ENCODE data around the gene NPPA.
A peak's percentile ranks its signal among the peaks of the same experiment; 100 is the strongest.

NPPA gene

DNA sequence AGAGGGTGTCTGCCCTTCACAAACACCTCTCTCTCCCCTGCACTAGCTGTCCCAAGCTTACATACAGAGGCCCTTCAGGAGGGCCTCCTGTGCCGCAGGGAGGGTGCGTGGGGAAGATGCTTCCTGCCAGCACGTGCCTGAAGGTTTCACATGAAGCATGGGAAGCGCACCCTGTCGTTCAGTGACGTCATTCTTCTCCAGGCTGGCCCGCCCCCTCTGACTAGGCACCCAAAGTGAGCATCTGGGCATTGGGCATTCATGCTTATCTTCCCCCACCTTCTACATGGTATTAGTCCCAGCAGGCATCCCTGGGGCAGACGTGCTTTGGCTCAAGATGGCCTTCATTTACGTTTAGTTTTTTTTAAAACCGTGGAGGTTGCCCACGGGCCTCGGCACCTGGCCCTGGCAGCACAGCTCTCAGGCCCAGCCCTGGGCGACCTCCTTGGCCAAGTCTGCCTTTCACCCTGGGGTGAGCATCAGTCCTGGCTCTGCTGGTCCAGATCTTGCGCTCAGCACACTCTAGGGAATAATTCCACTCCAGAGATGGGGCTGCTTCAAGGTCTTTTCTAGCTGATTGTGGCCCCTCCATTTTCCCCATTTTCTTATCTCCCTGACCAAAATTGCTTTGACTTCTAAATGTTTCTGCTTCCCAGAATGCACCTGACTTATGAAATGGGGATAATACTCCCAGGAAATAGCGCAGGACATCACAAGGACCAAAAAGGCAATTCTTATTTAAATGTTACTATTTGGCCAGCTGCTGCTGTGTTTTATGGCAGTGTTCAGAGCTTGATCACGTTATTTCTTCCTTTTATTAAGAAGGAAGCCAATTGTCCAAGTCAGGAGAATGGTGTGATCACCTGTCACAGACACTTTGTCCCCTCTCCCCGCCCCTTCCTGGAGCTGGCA, 6.1 kb downstream of the NPPA start:
- DNase-seq = no peak

DNA sequence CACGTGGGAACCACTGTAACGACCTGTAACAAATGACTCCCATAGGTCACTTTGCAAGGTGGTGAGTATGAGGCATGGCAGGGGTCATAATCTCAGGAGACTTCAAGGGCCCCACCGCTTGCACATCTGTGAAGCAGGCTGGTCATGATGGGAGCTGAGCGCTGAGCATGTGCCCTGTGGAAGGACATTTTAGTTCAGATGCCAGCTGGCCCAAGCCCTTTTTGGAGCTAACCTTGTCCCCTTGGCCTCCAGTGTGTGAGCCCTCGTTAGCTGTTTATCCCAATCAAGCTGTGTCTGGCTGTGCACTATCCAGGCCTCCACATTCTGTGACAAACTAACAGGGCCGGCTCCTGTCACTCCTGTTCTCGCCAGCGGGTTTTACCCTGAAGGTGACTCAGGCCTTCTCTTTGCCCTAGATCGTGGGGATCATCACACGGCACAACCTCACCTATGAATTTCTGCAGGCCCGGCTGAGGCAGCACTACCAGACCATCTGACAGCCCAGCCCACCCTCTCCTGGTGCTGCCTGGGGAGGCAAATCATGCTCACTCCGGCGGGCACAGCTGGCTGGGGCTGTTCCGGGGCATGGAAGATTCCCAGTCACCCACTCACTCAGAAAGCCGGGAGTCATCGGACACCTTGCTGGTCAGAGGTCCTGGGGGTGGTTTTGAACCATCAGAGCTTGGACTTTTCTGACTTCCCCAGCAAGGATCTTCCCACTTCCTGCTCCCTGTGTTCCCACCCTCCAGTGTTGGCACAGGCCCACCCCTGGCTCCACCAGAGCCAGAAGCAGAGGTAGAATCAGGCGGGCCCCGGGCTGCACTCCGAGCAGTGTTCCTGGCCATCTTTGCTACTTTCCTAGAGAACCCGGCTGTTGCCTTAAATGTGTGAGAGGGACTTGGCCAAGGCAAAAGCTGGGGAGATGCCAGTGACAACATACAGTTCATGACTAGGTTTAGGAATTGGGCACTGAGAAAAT, 7.6 kb downstream of the NPPA start:
- no peak for DNase-seq

DNA sequence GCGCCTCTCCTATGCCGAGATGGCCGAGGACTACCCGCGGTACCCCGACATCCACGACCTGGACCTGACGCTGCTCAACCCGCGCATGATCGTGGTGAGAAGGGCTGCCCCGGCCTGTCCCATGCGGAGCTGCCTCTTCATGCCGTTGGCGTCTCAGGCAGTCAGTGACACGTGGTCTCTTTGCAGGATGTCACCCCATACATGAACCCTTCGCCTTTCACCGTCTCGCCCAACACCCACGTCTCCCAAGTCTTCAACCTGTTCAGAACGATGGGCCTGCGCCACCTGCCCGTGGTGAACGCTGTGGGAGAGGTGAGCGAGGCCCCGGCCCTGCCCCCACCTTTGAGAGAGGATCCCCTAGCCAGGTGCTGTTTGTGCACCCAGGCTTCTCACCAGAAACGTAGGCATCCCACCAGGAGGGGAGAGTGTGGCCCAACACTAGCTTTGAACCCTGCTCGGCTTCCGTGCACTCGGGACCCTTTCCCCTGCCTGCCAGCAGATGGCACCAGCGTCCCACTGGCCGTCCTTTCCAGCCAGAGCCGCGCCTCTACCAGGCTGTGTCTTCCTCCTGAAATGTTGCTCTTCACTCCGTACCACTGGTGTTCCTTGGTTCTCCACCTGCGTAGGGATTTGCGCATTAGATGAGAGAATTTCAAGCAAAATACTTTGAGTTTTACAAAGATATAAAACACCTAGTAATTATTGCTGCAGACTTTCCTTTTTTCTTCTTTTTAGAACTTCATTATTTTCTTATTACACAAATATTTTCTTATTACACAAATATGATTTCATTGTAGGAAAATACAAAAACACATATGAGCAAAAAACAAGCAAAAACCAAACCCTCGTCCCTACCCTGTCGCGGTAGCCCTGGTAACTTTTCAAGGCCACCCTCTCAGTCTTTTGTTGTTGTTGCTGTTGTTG, 9.0 kb downstream of the NPPA start:
- peak; percentile 76 to 82 for DNase-seq

DNA sequence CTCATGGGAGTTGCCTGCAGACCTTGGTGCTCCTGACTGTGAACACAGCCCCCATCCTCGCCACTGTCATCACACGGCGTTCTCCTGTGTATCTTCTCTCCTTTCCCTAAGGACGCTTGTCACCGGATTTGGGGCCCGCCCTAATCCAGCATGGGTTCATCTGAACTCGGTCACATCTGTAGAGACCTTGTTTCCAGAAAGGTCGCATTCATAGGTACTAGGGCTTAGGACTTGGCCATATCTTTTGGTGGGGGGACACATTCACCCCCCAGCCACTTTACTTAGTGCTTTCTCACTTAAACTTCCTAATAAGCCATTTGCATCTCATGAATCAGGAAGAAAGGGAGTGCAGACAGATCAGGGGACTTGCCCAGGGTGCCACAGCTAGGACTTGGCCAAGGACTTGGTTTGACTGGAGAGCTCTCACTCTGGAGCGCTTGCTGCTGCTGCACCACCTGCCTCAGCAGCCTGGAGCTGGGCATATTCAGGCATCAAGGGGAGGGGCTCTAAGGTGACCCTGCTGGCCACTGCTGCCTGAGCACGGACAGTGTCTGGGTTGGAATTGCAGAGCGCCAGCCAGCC, 9.7 kb downstream of the NPPA start:
- DNase-seq = no peak

DNA sequence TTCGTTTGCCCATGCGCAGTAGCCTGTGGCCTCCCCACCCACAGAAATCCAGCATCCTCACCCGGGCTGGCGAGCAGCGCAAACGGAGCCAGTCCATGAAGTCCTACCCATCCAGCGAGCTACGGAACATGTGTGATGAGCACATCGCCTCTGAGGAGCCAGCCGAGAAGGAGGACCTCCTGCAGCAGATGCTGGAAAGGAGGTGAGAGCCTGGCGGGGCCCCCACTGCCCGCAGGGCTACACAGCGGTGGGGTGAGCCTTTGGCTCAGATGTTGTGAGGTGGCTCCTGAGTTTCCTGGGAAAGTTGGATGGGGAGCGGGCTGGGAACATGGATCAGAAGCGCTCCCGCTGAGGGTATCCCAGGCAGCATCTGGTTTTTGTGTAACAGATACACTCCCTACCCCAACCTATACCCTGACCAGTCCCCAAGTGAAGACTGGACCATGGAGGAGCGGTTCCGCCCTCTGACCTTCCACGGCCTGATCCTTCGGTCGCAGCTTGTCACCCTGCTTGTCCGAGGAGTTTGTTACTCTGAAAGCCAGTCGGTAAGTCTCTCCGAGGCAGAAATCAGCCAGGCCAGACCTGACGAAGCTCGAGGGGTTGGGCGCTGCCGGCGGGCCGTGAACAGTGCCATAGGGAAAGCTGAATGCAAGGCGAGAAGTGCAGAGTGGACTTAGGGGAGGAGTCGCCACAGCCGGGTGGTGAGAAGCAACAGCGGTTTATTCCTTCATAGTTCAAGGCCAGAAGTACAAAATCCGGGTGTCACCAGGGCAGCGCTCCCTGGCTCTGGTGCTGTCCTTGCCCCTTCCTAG, 10.4 kb downstream of the NPPA start:
- DNase-seq = no peak

DNA sequence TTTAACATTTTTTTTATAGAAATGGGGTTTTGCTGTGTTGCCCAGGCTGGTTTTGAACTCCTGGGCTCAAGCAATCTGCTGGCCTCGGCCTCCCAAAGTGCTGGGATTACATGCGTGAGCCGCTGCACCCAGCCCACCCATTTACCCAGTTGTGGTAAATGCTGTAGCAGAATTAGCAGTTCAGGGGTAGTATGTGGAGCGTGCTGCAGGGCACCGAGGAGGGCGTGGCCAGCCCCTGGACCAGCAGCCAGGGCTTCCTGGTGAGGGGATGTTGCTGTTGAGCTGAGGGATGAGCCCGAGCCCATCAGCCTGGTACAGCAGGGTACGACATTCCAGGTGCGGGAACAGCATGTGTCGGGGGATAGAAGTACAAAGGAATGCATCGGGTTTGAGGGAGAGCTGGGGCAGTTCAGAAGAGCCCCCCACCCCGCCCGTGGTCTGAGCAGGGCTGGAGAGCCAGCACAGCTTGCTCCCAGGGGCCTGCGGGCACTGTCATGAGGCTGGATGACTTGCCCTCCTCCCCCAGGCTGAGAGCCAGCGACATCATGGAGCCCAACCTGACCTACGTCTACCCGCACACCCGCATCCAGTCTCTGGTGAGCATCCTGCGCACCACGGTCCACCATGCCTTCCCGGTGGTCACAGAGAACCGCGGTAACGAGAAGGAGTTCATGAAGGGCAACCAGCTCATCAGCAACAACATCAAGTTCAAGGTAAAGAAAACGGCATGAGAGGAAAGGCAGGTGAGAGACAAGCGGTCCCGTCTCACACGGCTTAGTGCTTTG, 11.9 kb downstream of the NPPA start:
- no peak for DNase-seq

DNA sequence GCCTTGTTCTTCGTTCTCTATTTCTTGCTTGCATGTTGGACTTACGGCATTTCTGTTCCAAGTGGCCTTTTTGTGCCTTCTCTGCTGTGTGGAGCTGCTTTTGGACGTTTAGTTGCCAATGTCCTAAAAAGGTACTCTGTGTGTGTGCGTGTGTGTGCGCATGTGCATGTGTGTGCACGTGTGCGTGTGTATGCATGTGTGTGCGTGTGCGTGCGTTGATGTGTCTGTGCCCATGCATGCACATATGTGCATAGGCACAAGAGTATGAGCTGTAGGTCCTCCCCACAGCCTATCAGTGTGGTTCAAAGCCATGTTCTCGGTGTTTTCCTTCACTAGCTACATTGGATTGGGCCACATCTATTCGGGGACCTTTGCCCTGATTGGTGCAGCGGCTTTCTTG, 13.7 kb downstream of the NPPA start:
- no peak for DNase-seq

DNA sequence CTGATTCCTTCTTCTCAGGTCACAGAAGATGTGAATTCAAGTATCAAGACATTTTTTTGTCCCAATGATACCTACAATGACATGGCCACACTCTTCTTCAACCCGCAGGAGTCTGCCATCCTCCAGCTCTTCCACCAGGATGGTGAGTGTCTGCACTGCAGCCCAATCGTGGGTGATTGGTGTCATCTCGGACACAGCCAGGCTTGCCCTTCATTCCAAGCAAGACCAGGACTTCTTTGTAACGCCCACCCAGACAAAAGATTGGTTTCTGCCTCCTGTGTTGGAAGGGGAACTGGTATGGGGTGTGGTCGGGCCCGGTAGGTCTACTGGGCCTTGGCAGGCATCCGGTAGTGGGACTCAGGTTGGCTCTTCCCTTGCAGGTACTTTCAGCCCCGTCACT, 14.1 kb downstream of the NPPA start:
- DNase-seq = no peak

DNA sequence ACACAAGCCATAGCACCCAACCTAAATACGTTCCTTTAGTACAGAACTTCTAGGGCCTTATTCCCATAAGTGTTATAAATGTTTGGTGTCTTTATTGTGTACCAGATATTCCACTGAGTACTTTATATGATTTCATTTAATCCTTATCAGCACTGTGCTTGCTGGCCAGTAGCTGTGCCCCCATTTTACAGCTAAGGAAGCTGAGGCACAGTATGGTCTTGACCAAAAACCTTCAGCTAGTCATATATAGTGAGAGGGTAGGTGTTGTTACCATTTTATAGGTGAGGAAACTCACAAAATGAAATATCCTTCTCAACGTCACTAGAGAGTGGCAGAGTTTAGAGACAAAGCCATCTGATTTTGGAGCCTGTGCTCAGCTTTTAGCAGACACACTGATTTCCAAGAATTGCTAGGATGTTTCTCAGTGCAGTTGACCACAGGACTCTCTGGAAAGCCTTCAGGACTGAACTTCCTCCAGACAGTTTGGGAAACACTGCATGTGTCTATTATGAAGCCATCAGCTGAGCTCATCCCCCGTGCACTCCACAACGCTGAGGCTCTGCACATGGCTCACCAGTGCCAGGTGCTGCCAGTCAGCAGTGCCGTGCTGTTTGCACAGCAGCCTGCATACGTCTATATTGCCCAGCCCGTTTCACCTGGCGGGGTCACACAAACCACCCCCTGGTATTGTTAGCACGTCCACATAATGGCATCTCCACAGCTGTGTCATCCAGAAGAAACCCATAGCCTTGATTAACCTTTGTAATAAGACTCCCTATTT, 15.4 kb downstream of the NPPA start:
- DNase-seq = no peak

DNA sequence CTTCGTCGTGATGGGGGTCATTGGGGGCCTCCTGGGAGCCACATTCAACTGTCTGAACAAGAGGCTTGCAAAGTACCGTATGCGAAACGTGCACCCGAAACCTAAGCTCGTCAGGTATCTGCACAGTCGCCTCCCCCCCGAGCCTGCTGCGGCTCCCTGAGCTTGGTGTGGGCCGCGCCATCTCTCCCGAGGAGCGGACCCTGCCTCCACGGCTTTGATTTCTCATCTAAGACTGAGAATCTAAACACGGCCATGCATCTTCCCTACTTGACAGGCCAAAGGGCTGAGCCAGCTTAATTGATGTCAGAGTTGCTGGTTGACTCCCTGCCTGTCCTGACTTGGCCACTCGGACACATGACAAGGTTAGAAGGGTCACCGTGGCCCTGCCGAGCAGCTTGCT, 19.1 kb downstream of the NPPA start:
- no peak for DNase-seq

DNA sequence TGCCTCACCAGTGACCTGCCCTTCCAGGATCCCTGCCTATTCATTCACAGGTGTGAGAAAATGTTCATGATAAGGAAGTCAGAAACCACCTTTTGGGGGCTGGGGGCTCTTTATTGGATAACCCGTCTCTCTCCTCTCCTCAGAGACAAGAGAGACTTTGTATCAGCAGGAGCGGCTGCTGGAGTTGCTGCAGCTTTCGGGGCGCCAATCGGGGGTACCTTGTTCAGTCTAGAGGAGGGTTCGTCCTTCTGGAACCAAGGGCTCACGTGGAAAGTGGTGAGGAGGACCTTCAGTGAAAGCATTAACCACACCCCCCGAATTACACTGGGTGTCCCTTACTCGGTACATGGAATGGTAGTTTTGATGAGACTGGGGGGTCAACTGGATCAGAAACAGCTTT, 20.6 kb downstream of the NPPA start:
- DNase-seq = no peak

DNA sequence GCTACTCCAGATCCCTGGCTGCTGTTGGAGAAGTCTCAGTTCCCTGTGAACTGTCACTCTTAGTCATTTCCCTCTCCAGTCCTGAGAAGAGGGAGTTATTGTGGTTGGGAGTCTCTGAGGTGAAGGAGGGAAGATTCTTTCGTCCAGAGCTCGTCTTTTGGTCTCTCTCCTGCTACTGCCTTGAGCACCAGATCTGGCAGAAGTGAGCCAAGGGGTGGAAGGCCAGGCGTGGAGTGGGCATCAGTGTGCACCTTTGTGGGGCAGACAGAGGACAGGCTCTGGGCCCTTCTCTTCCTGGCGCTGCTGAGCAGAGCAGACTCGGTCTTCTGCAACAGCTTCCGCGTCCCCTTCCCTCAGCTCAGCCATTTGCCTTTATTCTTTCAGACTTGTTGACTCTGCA, 22.5 kb downstream of the NPPA start:
- DNase-seq = no peak

DNA sequence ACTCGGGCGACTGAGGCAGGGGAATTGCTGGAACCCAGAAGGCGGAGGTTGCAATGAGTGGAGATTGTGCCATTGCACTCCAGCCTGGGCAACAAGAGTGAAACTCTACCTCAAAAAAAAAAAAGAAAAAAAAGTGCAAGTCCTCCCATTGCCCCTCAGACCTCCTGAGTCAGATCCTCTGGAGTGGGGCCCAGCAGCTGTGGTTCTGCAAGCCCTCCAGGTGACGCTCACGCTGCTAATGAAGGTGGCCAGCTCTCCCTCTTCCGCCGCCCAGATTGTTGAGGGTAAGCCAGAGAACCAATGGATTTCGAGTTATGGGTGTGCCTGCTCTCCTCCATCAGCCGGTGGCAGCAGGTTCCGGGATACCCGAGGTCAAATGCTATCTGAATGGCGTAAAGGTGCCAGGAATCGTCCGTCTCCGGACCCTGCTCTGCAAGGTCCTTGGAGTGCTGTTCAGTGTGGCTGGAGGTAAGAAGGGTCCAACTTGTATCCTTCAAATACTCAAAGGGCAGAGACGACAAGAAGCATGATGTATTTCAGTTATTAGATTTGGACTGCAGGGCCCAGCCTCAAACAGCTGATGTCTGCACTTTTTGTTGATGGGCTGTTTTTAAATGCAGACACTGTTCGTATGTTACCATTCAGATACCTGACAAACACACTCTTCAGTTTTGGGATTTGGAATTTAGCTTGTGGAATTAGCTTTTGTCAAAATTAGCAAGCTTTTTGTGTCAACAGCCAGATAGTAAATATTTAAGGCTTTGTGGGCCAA, 24.0 kb downstream of the NPPA start:
- DNase-seq = no peak

DNA sequence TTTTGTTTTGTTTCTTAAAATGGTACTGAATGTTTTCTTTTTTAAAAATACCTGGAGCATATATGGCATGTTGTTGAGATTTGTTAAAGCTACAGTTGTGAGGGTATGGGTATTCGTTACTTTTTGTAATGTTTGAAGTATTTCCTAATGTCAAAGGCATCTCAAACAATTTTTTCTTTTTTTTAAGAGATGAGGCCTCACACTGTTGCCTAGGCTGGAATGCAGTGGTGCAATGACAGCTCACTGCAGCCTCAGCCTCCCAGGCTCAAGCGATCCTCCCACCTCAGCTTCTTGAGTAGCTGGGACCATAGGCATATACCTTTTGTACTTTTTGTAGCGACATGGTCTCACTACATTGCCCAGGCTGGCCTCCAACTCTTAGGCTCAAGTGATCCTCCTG, 25.5 kb downstream of the NPPA start:
- DNase-seq = no peak

DNA sequence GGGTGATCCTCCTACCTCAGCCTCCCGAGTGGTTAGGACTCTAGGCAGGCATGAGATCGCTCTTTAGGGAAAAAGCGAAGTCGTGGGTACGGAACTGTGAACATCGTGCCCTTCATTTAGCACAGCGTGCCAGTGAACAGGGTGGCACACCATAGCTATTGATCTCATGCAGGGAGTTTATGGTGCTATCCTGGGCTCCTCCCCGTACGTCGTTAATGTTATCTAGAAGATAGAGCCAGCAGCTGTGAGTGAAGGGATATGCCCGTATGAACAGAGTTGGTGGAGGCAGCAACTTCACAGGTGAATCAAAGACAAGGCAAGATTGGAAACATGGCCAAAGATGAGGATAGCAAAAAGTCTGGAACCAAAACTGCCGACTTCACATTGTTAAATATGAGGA, 30.4 kb downstream of the NPPA start:
- DNase-seq = no peak

DNA sequence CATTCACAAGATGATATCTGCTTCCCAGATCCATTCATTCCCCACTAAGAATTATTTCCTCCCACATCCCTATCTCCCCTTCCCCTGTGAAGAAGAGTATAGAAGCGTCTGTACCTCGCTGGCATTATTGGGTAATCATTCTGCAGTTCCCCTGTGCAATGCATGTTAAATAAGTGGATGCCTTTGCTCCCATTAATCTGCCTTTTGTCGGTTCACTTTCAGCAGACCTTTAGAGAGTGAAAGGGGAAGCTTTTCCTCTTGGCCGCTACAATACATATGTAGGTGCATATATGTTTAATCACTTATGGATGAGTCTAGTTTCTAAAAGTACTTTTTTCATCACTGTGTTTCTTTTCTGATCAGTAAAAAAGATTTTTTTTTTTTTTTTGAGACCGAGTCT, 34.6 kb downstream of the NPPA start:
- no peak for DNase-seq

DNA sequence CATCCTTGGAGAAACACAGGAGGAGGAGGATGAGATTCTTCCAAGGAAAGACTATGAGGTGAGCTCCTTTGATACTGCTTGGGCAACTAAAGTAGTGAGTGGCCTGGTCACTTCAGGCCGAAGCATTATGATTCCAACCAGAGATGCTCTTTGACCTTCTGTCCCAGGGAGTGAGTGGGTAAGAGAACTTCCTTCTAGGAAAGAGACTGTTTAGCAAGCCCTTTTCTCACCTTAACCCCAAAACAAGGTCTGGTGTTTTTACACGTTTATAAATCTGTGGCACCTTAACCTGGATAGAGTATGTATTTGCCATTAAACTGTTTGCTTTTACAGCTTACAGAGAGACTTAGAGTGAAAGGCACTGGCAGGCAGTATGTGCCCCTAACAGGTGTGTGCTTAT, 40.5 kb downstream of the NPPA start:
- no peak for DNase-seq

DNA sequence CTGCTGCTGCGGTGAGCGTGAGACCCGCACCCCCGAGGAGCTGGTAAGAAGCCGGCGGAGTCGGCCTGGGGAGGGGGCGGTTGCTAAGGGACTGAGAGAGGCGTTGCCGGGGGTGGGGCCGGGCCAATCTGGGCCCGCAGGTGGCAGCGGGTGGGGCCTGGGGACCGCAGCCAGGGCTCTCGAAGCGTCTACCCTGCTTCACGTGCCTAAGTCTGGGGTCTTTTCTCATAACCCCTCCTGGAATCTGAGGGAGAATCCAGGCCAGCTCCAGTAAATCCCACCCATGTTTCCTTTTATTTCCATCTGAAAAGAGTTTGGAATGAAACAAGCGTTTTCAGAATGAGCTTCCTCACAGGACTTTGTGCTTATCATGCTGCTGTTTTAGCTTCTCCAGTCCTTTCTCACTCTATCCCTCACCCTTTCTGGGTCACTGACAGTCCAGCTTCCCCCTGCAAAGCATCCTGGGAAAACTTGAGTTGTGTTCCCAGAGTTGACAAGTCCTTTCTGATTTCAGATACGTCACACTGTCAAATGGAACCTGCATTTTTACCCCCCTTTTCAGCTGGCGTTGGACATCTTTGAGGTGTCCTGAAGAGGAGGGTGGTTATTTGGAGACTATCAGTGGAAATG, 41.2 kb downstream of the NPPA start:
- DNase-seq = peak in 1 of 2 experiments; percentile 27
